Fibroblast of lung (primary cell): ENCODE data around the gene TJP3. TPM values are rescaled to one million over a fixed set of nuclear protein-coding genes. Genes with fewer than 3 reads are reported as not detected.

ENCODE experiments used
- DNase-seq, 2 donors: peaks; one replicate each; pipeline versions ENCODE4 v3.0.0 to v3.0.0-alpha.2; 2010; ENCODE audit warnings: low read depth in 2 of 2
- H2AFZ ChIP-seq: 2 replicates; pipeline ENCODE4 v1.5.1; 2012; ENCODE audit warnings: low read length, control low read depth, inconsistent platforms
- H3K27ac ChIP-seq: 2 replicates; pipeline ENCODE4 v1.5.1; 2011; ENCODE audit warnings: low read length, control low read depth; ENCODE audit not compliant: insufficient read depth
- H3K27me3 ChIP-seq: 2 replicates; pipeline ENCODE4 v1.5.1; 2011; ENCODE audit warnings: mild to moderate bottlenecking, low read length; ENCODE audit not compliant: control insufficient read depth, insufficient read depth
- H3K36me3 ChIP-seq: 2 replicates; pipeline ENCODE4 v1.5.1; 2011; ENCODE audit warnings: low read length; ENCODE audit not compliant: control insufficient read depth, insufficient read depth
- H3K4me1 ChIP-seq: 2 replicates; pipeline ENCODE4 v1.5.1; 2011; ENCODE audit warnings: low read length; ENCODE audit not compliant: control insufficient read depth, insufficient read depth; ENCODE audit errors: extremely low read depth
- H3K4me2 ChIP-seq: 2 replicates; pipeline ENCODE4 v1.5.1; 2011; ENCODE audit warnings: low read length, control low read depth; ENCODE audit not compliant: insufficient read depth; ENCODE audit errors: extremely low read depth
- H3K4me3 ChIP-seq, 4 experiments: fragments of 200-600 bp in 1 of 4; sonication (generic) in 1 of 4; replicated peaks in 1 of 4; 2 replicates each; pipeline ENCODE4 v1.5.1; 2011 to 2016; ENCODE audit warnings: low read length in 4 of 4, low read depth in 3 of 4, mild to moderate bottlenecking in 3 of 4, control low read depth in 2 of 4, inconsistent platforms in 1 of 4, mixed read lengths in 1 of 4; ENCODE audit not compliant: insufficient read depth in 1 of 4; ENCODE audit errors: control extremely low read depth in 1 of 4
- H3K79me2 ChIP-seq: 2 replicates; pipeline ENCODE4 v1.5.1; 2012; ENCODE audit warnings: mild to moderate bottlenecking, low read length, inconsistent platforms; ENCODE audit not compliant: control insufficient read depth, insufficient read depth
- H3K9ac ChIP-seq: 2 replicates; pipeline ENCODE4 v1.5.1; 2011; ENCODE audit warnings: mild to moderate bottlenecking, low read length, control low read depth; ENCODE audit not compliant: insufficient read depth
- H3K9me3 ChIP-seq: 2 replicates; pipeline ENCODE4 v1.5.1; 2012; ENCODE audit warnings: low read depth, low read length; ENCODE audit not compliant: control insufficient read depth, insufficient read depth
- H4K20me1 ChIP-seq: 2 replicates; pipeline ENCODE4 v1.5.1; 2011; ENCODE audit warnings: low read length; ENCODE audit not compliant: control insufficient read depth, insufficient read depth; ENCODE audit errors: extremely low read depth
- EZH2 ChIP-seq: IDR thresholded peaks from 2 replicates; pipeline ENCODE4 v1.5.1; 2012; ENCODE audit warnings: low read length, control low read depth, mild to moderate bottlenecking; ENCODE audit errors: missing control alignments
- polyA minus RNA-seq: library from RNA; depleted of rRNA, polyadenylated mRNA; stranded (reverse); fragments of >200 nt; gene quantifications from 2 replicates; pipeline ENCODE4 v1.2.3, GENCODE V29; 2011; ENCODE audit warnings: low replicate concordance
- polyA plus RNA-seq, 2 donors: library from polyadenylated mRNA; depleted of rRNA in 1 of 2; stranded (reverse) in 1 of 2; unstranded in 1 of 2; fragments of >200 nt; gene quantifications; 2 replicates each; pipeline ENCODE4 v1.2.1, GENCODE V29; 2011 to 2012; ENCODE audit warnings: missing spikeins in 1 of 2
- total RNA-seq: library from RNA; depleted of rRNA; stranded (reverse); fragments of >200 nt; gene quantifications from 2 replicates; pipeline ENCODE4 v1.2.1, GENCODE V29; 2014
- TF ChIP-seq, protein P1 (sequence below), 2 donors: IDR thresholded peaks in 1 of 2; conservative IDR thresholded peaks in 1 of 2; 1 replicate in 1 of 2; 2 replicates in 1 of 2; pipeline ENCODE4 v1.5.1; 2011 to 2012; ENCODE audit warnings: low read length in 2 of 2, control low read depth in 1 of 2, inconsistent platforms in 1 of 2, low read depth in 1 of 2, mild to moderate bottlenecking in 1 of 2

The TJP3 gene, protein sequence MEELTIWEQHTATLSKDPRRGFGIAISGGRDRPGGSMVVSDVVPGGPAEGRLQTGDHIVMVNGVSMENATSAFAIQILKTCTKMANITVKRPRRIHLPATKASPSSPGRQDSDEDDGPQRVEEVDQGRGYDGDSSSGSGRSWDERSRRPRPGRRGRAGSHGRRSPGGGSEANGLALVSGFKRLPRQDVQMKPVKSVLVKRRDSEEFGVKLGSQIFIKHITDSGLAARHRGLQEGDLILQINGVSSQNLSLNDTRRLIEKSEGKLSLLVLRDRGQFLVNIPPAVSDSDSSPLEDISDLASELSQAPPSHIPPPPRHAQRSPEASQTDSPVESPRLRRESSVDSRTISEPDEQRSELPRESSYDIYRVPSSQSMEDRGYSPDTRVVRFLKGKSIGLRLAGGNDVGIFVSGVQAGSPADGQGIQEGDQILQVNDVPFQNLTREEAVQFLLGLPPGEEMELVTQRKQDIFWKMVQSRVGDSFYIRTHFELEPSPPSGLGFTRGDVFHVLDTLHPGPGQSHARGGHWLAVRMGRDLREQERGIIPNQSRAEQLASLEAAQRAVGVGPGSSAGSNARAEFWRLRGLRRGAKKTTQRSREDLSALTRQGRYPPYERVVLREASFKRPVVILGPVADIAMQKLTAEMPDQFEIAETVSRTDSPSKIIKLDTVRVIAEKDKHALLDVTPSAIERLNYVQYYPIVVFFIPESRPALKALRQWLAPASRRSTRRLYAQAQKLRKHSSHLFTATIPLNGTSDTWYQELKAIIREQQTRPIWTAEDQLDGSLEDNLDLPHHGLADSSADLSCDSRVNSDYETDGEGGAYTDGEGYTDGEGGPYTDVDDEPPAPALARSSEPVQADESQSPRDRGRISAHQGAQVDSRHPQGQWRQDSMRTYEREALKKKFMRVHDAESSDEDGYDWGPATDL
- not detected in 2 replicates for total RNA-seq
- not detected in 2 replicates for polyA plus RNA-seq
- polyA plus RNA-seq (2012) = not detected in 2 replicates
- not detected in 2 replicates for polyA minus RNA-seq

DNA sequence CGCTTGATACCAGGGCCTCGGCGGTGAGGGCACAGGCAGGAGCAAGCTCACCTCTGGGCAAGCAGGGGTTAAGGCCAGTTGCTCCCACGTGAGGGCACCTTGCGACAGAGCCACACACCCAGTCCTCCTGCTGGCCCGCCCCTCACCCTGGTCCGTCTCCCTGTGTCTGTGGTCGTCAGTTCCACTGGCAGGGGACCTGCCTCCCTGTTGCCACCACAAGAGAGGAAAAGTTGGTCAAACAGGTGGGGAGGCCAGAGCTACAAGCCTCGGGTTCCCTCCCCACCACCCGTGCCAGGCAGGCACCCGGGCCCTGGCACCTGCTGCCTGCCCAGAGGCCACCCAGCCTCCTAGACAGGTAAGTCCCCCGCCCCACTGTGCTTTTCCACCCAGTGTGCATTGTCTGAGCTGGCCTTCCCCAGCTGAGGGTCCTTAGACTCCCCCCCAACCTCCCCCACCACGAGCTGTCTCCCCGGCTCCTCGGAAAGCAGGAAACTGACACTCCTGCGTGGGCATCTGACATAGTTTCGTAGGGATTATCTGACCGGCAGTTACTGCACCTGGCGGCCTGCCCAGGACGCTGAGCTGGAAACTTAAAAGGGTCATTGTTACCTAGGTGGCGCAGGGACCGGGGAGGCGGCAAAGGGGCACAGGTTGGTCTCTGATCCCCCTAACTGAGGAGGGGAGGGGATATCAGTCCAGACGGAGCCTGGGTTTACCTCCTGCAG lies at the start of gene TJP3:
TSS of gene TJP3 (plus strand) at position 178 of the 725 bp plus-strand sequence. CDS start 20,049 bp downstream, outside the sequence.
- Histone ChIP-seq H3K4me3 (no peak within 1 kb of the TSS), H3K79me2 (no peaks in the 10 kb centered on the region), H3K9ac (no peak within 1 kb of the TSS), H3K4me2 (no peak within 1 kb of the TSS), H3K36me3 (no peaks in the 10 kb centered on the region), H3K4me1 (no peaks in the 10 kb centered on the region), H2AFZ (no peak within 1 kb of the TSS), H3K27me3 (peaks cover 14% of the 10 kb centered on the region), H4K20me1 (no peaks in the 10 kb centered on the region), H3K27ac (no peak within 1 kb of the TSS), H3K9me3 (no peaks in the 10 kb centered on the region)
- no peak for TF ChIP-seq EZH2
- TF ChIP-seq, protein P1, sequence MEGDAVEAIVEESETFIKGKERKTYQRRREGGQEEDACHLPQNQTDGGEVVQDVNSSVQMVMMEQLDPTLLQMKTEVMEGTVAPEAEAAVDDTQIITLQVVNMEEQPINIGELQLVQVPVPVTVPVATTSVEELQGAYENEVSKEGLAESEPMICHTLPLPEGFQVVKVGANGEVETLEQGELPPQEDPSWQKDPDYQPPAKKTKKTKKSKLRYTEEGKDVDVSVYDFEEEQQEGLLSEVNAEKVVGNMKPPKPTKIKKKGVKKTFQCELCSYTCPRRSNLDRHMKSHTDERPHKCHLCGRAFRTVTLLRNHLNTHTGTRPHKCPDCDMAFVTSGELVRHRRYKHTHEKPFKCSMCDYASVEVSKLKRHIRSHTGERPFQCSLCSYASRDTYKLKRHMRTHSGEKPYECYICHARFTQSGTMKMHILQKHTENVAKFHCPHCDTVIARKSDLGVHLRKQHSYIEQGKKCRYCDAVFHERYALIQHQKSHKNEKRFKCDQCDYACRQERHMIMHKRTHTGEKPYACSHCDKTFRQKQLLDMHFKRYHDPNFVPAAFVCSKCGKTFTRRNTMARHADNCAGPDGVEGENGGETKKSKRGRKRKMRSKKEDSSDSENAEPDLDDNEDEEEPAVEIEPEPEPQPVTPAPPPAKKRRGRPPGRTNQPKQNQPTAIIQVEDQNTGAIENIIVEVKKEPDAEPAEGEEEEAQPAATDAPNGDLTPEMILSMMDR (conservative IDR thresholded peaks at IDR 0.05 in 1 of 2, IDR thresholded peaks at IDR 0.05 in 1 of 2; ENCODE audit: low read depth in 1 of 2, low read length in 2 of 2) = no peak
- DNase-seq = peak in 1 of 2 donors; percentile 42

DNA sequence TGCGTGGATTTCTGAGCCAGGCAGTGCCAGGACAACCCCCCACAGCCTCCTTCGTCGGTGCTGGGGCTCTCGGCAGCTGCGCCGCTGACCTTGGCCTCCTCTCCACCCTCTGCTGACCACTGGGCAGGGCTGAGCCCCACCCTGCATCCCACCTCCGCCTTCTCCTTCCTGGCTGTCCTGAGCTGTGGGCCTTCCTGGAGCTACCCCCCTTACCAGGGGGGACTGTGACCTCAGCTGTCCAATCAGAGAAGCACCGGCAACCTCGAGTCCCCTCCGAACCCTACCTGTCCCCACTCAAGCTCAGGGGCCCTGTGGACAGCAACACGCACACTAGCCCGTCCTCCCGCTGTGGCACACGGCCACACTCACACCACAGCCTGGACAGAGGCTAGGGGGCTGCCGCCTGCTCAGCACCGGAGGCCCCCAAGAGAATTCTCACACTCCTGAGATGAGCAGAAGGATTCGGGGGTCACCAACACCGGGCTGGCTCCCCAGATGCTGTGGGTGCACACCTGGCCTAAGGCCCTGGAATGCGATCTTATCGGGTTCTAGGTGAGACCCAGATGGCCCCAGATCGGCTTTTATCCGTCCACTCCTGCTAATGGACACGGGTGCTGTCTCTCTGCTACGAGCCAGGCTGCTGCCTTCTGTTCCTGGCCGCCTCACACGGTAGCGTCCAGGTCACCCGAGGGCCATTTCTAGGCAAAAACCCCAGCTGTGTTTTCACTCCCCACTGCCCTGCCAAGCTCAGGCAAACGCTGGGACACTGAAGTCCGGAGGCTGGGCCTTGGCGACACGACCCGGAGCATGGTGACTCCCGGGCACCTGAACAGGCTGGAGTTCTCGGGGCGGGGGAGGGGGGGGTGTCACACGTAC lies 49.1 kb upstream of the TJP3 start:
- H3K36me3 ChIP-seq = peaks cover 26% of the 10 kb centered on the region

More for the DNA sequence above, 49.1 kb upstream of the TJP3 start:
- no peak for DNase-seq
- TF ChIP-seq EZH2 = no peak
- TF ChIP-seq, protein P1 (conservative IDR thresholded peaks at IDR 0.05 in 1 of 2, IDR thresholded peaks at IDR 0.05 in 1 of 2; ENCODE audit: low read depth in 1 of 2, low read length in 2 of 2) = no peak
- H2AFZ ChIP-seq = no peak overlapping the region
- no peaks in the 10 kb centered on the region for H4K20me1 ChIP-seq
- H3K27me3 ChIP-seq = no peaks in the 10 kb centered on the region
- H3K4me2 ChIP-seq = no peak overlapping the region
- H3K9me3 ChIP-seq = no peaks in the 10 kb centered on the region
- H3K9ac ChIP-seq = no peak overlapping the region
- no peak overlapping the region for H3K4me3 ChIP-seq
- no peak overlapping the region for H3K27ac ChIP-seq
- no peaks in the 10 kb centered on the region for H3K4me1 ChIP-seq
- no peaks in the 10 kb centered on the region for H3K79me2 ChIP-seq
